Lung microvascular endothelial cell (primary cell): ENCODE measurements around the gene DUOXA1. TPM values are rescaled to one million over a fixed set of nuclear protein-coding genes. Genes with fewer than 3 reads are reported as not detected.
A peak's percentile ranks its signal among the peaks of the same experiment; 100 is the strongest.

ENCODE experiments used
- DNase-seq, 2 donors: peaks; one replicate each; pipeline versions ENCODE4 v3.0.0 to v3.0.0-alpha.2; 2010; ENCODE audit warnings: low read depth in 2 of 2
- total RNA-seq: library from RNA; depleted of rRNA; stranded (reverse); fragments of >200 nt; gene quantifications from 2 replicates; pipeline ENCODE4 v1.2.1, GENCODE V29; 2014

Gene DUOXA1
- total RNA-seq, result not detected in 2 replicates

- no peak for DNase-seq
Observed at GRCh38 chr15:45129651-45130129, at the start of gene DUOXA1, which contains the start of gene DUOX1. Gene DUOXA1 (minus strand): TSS chr15:45129879. CDS start chr15:45123014, 6,865 bp downstream. Gene DUOX1 (plus strand): TSS chr15:45129994. CDS start chr15:45131967, 1,973 bp downstream.

- DNase-seq, result no peak
Observed at GRCh38 chr15:45177285-45177684, 47.6 kb upstream of the DUOXA1 start.

DNA sequence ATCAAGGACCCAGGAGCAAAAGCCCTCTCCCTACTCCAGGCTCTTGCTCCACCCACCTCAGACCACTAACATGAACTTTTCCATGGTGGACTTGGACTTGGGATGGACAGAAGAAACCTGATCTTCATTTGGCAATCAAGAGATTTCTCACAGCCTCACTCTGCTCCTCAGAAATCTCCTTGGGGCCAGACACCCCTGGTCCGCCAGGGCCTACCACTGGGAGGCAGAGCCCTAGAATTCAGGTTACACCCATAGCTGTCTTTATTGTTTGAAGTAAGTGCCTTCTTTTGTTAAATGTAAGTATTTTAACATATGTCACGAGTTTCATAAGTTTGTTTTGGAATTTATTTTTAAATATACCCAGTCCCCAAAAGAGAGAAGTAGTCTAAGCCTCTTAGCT lies 44.9 kb upstream of the DUOXA1 start:
- no peak for DNase-seq

GRCh38 chr15:45174069-45174468 lies 44.4 kb upstream of the DUOXA1 start:
- no peak for DNase-seq

DNA sequence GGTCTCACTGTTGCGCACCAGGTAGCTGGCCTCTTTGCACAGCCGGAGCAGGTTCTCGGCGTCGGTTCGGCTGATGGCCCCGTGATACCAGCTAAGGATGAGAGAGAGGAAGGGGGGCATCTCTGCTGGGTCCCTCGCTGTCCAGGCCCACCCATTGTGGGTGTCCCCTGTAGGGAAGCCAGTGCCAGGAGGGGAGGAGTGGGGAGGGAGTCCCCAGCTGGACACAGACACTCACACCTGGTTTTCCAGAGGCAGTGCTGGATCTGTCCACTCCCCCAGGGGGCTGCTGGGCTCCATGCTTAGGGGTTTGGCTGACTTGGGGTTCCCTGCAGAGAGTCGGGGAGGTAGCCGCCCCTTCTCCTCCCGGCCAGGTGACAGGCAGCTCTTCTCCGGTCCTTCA lies 42.2 kb upstream of the DUOXA1 start:
- no peak for DNase-seq

- DNase-seq, result no peak
Observed at GRCh38 chr15:45169608-45170480, 40.2 kb upstream of the DUOXA1 start.

GRCh38 chr15:45168751-45169551 lies 39.3 kb upstream of the DUOXA1 start:
- no peak for DNase-seq

DNA sequence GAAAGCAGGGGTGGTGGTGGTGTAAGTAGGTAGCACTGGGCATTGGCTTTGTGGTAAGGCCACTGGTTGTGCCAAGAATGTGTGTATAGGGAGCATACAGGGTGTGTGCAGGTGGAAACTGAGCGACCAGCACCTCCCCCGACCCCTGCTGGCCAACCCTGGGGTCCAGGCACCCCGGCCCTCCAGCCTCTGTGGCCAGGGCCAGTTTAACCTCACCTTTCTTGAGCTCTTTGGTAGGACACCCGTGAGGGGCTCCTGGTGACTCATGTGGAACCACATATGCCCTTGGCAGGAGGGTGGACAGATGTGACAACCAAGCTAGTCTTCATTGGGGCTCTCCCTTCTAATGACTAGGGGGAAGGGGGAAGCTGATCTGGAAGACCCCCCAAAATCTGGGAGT lies 38.6 kb upstream of the DUOXA1 start:
- no peak for DNase-seq

DNA sequence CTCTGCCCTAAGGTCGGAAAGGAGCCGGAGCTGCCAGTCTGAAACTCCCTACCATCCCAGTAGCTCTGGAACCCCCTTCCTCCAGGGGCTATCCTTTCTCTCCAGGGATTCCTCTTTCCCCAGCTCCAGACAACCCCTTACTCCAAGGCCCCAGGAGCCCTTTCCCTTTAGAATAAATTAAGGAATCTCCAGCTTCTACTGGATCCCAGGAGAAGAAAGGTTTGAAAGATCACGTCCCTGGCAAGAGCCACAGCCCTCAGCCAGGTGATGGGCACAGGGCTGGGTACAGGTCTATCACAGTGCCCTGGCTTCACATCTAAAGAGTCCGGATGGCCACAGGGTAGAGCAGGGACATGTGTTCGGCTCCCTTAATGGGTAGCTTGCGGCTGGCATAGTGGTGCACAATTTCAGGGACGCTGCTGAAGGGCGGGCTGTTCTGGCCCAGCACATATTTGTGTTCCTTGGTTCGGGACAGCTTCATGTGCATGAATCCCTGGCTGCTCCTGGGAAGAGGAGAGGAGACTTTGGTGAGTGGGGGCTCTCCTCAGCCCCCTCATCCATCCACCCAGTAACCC lies 38.0 kb upstream of the DUOXA1 start:
- no peak for DNase-seq

DNA sequence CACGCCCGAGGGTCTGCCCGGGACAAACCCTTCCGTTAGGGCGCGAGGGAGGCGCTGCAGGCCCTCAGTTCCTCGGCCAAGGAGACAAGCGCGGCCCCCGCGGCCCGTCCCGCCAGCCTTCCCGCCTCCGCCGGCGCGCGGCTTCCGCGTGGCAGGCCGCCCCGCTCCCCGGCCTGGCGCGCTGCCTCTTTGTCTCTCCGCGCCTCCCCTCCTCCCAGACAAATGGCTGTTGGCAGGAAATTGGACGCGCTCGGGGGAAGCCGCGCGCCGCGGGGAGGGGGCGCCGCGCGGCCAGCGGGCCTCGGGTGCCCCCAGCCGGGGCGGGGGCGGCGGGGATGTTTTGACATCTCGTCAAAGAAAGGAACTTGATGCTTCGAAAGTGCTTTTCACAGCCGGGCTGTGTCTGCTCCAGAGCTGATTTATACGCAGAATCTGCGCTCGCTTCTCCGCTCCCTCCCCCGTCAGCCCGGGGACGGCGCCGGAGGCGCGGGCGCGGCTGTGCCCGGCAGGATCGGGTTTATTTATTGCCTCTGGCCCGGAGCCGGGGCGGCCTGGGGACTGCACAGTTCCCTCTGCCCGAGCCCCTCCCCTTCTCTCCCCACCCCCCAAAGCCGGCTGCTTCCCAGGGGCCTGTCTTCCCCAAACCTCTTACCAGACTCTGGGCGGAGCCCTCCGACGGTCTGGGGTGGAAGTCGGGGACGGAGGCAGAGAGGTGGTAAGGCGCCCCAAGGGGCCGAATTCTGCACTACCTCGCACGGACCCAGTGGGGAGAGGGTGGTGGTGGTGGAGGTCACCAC lies 37.4 kb upstream of the DUOXA1 start:
- peak; percentile 83 to 89 for DNase-seq

DNA sequence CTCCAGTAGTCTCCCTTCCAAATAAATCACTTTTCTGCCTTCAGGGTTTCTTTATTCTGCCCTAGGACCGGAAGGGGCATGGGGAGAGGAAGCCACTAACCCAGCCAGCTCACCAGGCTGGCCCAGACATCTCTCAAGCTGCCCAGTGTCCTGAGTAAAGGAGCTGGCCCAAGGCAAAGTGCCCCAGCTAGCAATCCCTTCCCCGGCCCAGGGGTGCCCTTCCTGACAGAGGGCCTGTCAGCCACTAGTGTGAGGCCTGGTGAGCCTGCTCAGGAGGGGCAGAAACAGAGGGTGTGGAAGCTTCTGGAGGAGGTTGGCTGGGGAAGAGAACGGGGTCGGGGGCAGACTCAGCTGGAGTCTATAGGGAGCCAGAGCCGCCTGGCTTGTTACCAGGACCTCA lies 35.9 kb upstream of the DUOXA1 start:
- no peak for DNase-seq

GRCh38 chr15:45164914-45165313 lies 35.2 kb upstream of the DUOXA1 start:
- DNase-seq, result no peak

- DNase-seq, result no peak
Observed at GRCh38 chr15:45163508-45163856, 33.8 kb upstream of the DUOXA1 start.

GRCh38 chr15:45162771-45163507 lies 33.3 kb upstream of the DUOXA1 start:
- peak; percentile 84 to 90 for DNase-seq

DNA sequence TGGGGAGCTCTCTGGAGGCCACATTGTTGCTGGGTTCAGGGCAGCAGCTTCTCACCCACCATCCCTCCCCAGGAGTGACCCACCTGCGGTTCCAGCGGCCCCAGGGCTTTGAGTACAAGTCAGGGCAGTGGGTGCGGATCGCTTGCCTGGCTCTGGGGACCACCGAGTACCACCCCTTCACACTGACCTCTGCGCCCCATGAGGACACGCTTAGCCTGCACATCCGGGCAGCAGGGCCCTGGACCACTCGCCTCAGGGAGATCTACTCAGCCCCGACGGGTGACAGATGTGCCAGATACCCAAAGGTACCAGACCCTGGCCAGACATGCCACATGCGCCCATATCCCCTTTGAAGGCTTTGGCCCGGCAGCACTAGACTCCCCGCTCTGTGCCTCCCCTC lies 32.0 kb upstream of the DUOXA1 start:
- DNase-seq, result no peak

- peak in 1 of 2 donors; percentile 45 for DNase-seq
Observed at GRCh38 chr15:45157974-45158373, 28.3 kb upstream of the DUOXA1 start.

DNA sequence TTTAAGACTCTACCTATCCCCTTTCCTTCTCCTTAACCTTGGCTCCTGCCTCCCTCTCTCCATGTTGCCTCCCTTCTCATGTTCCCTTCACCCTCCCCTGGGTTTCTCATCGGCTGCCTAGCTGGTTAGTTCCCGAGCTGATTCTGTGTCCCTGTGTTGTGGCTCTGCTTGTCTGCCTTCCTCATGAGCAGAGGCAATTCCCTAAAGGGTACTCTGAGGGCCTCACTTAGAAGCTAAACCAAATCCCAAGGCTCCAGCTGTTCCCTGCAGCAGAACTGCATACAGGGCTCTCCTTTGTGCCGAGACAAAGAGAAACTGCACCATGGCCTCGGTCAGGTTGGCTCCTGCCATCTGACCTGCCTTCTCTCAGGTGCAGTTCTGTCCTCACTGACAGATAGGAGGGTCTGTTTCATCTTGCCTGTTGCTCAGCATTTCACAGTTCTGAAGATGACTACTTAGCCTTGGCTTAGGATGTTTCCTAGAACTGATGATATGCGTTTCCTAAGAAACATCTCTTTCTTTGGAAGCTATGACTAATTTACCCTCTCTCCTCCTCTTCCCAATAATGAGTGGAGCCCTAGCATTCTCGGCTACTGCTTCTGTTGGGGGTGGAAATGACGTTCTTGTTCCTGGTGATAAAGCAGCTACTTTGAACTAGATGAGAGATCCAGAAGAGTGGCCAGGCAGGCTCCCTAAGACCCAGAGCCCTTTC lies 27.2 kb upstream of the DUOXA1 start:
- peak in 1 of 2 donors; percentile 52 for DNase-seq

DNA sequence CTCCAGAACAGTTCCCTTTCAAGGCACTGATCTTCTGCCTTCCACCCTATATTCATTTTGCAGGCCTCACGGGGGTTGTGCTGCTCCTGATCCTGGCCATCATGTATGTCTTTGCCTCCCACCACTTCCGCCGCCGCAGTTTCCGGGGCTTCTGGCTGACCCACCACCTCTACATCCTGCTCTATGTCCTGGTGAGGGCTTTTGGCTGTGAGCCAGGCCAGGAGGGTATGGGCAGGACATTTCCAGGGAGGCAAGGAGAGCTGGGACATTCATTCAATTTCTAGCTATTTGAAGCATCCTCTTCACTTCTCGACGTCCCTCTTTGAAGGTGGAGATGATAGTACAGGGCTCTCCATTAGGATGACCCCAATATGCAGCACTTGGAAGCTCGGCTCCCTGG lies 26.1 kb upstream of the DUOXA1 start:
- DNase-seq, result no peak

GRCh38 chr15:45151998-45152828 lies 22.5 kb upstream of the DUOXA1 start:
- DNase-seq, result no peak
